Osteocyte (in vitro differentiated cells): ENCODE measurements around the gene VGLL2. TPM values are rescaled to one million over a fixed set of nuclear protein-coding genes. Genes with fewer than 3 reads are reported as not detected.

ENCODE experiments used
- DNase-seq: peaks from one replicate; pipeline ENCODE4 v3.0.0; 2021; ENCODE audit warnings: mixed read lengths; ENCODE audit not compliant: unreplicated experiment; ENCODE audit errors: extremely low spot score
- H3K27ac Mint-ChIP-seq: one replicate; pipeline ENCODE4 v1.8.0; 2021; ENCODE audit warnings: mild to moderate bottlenecking, mixed read lengths; ENCODE audit not compliant: unreplicated experiment
- H3K27me3 Mint-ChIP-seq: one replicate; pipeline ENCODE4 v1.8.0; 2021; ENCODE audit warnings: mixed read lengths; ENCODE audit not compliant: unreplicated experiment
- H3K36me3 Mint-ChIP-seq: one replicate; pipeline ENCODE4 v1.8.0; 2021; ENCODE audit warnings: mixed read lengths; ENCODE audit not compliant: unreplicated experiment
- H3K4me1 Mint-ChIP-seq: one replicate; pipeline ENCODE4 v1.8.0; 2021; ENCODE audit warnings: mixed read lengths; ENCODE audit not compliant: unreplicated experiment
- H3K4me3 Mint-ChIP-seq: one replicate; pipeline ENCODE4 v1.8.0; 2021; ENCODE audit warnings: mild to moderate bottlenecking, moderate library complexity, mixed read lengths; ENCODE audit not compliant: unreplicated experiment
- H3K9me3 Mint-ChIP-seq: one replicate; pipeline ENCODE4 v1.8.0; 2021; ENCODE audit warnings: mixed read lengths; ENCODE audit not compliant: unreplicated experiment
- CTCF ChIP-seq: fragments of 200-600 bp; sonication (generic); IDR thresholded peaks from 2 replicates; pipeline ENCODE4 v1.5.0; 2021; ENCODE audit warnings: antibody characterized with exemption, mild to moderate bottlenecking, moderate library complexity
- total RNA-seq: library from RNA; stranded (reverse); gene quantifications from 2 replicates; pipeline ENCODE4 v1.2.1, GENCODE V29; 2021

The VGLL2 gene
- total RNA-seq, 1 donor from 2014 or later = not detected

- no peaks in the 10 kb centered on the region for H3K4me1 Mint-ChIP-seq
- H3K9me3 Mint-ChIP-seq = no peaks in the 10 kb centered on the region
- H3K4me3 Mint-ChIP-seq = no peak overlapping the region
- no peak overlapping the region for H3K27ac Mint-ChIP-seq
- TF ChIP-seq CTCF = no peak
- DNase-seq = no peak
- peaks cover 10% of the 10 kb centered on the region for H3K27me3 Mint-ChIP-seq
- no peaks in the 10 kb centered on the region for H3K36me3 Mint-ChIP-seq
Measured at GRCh38 chr6:117253785-117254184, 11.6 kb upstream of the VGLL2 start.

- Mint-ChIP-seq H3K27ac (no peak overlapping the region), H3K9me3 (no peaks in the 10 kb centered on the region), H3K4me3 (no peak overlapping the region), H3K4me1 (peaks cover 19% of the 10 kb centered on the region), H3K27me3 (peaks cover 77% of the 10 kb centered on the region), H3K36me3 (no peaks in the 10 kb centered on the region)
- TF ChIP-seq CTCF = no peak
- DNase-seq = no peak
Measured at GRCh38 chr6:117262799-117263198, 2.6 kb upstream of the VGLL2 start.

- Mint-ChIP-seq H3K36me3 (no peaks in the 10 kb centered on the region), H3K27me3 (peaks cover 82% of the 10 kb centered on the region), H3K4me1 (peaks cover 19% of the 10 kb centered on the region), H3K4me3 (no peak overlapping the region), H3K27ac (no peak overlapping the region), H3K9me3 (no peaks in the 10 kb centered on the region)
- no peak for DNase-seq
- no peak for TF ChIP-seq CTCF
Measured at GRCh38 chr6:117263353-117263927, 1.9 kb upstream of the VGLL2 start.

GRCh38 chr6:117264369-117264691, 1.0 kb upstream of the VGLL2 start:
- DNase-seq = no peak
- Mint-ChIP-seq H3K36me3 (no peaks in the 10 kb centered on the region), H3K27me3 (peaks cover 87% of the 10 kb centered on the region), H3K4me3 (peak overlapping the region; percentile 75), H3K27ac (no peak overlapping the region), H3K9me3 (no peaks in the 10 kb centered on the region), H3K4me1 (peaks cover 19% of the 10 kb centered on the region)
- TF ChIP-seq CTCF = no peak

- TF ChIP-seq CTCF = no peak
- Mint-ChIP-seq H3K27ac (no peak overlapping the region), H3K4me3 (peak overlapping the region; percentile 75), H3K4me1 (peaks cover 20% of the 10 kb centered on the region), H3K27me3 (peaks cover 88% of the 10 kb centered on the region), H3K9me3 (no peaks in the 10 kb centered on the region), H3K36me3 (no peaks in the 10 kb centered on the region)
- no peak for DNase-seq
Measured at GRCh38 chr6:117264692-117265409, 507 bp upstream of the VGLL2 start.
